Activated naive CD8-positive, alpha-beta T cell (primary cell): ENCODE results near the gene TBC1D22A.

Experiments
- H3K27ac Mint-ChIP-seq: one replicate; pipeline ENCODE4 v1.8.0; 2021; ENCODE audit warnings: mixed read lengths
- H3K27me3 Mint-ChIP-seq: one replicate; pipeline ENCODE4 v1.8.0; 2021; ENCODE audit warnings: mixed read lengths
- H3K36me3 Mint-ChIP-seq: one replicate; pipeline ENCODE4 v1.8.0; 2021; ENCODE audit warnings: mixed read lengths
- H3K4me1 Mint-ChIP-seq: one replicate; pipeline ENCODE4 v1.8.0; 2021; ENCODE audit warnings: low read depth, mixed read lengths
- H3K4me3 Mint-ChIP-seq: one replicate; pipeline ENCODE4 v1.8.0; 2021; ENCODE audit warnings: mild to moderate bottlenecking, mixed read lengths
- H3K9me3 Mint-ChIP-seq: one replicate; pipeline ENCODE4 v1.8.0; 2021; ENCODE audit warnings: low read depth, mixed read lengths

Gene TBC1D22A

GRCh38 chr22:47071807-47072641, 309.6 kb downstream of the TBC1D22A start:
- Mint-ChIP-seq H3K4me1 (peaks cover 15% of the 10 kb centered on the region), H3K4me3 (no peak overlapping the region), H3K27me3 (no peaks in the 10 kb centered on the region), H3K36me3 (peaks cover 17% of the 10 kb centered on the region), H3K27ac (no peak overlapping the region), H3K9me3 (peaks cover 6% of the 10 kb centered on the region)

- Mint-ChIP-seq H3K4me3 (no peak overlapping the region), H3K27ac (no peak overlapping the region), H3K9me3 (peaks cover 6% of the 10 kb centered on the region), H3K4me1 (peaks cover 11% of the 10 kb centered on the region), H3K36me3 (peaks cover 17% of the 10 kb centered on the region), H3K27me3 (no peaks in the 10 kb centered on the region)
Measured at GRCh38 chr22:47072642-47072967, 310.2 kb downstream of the TBC1D22A start.

- H3K4me1 Mint-ChIP-seq = peaks cover 7% of the 10 kb centered on the region
- H3K27ac Mint-ChIP-seq = no peak overlapping the region
- peaks cover 6% of the 10 kb centered on the region for H3K9me3 Mint-ChIP-seq
- no peaks in the 10 kb centered on the region for H3K27me3 Mint-ChIP-seq
- H3K36me3 Mint-ChIP-seq = peaks cover 20% of the 10 kb centered on the region
- H3K4me3 Mint-ChIP-seq = no peak overlapping the region
Measured at GRCh38 chr22:47073075-47073474, 310.6 kb downstream of the TBC1D22A start.

- H3K4me3 Mint-ChIP-seq = no peak overlapping the region
- no peak overlapping the region for H3K27ac Mint-ChIP-seq
- peaks cover 23% of the 10 kb centered on the region for H3K36me3 Mint-ChIP-seq
- H3K4me1 Mint-ChIP-seq = no peaks in the 10 kb centered on the region
- H3K9me3 Mint-ChIP-seq = peaks cover 6% of the 10 kb centered on the region
- H3K27me3 Mint-ChIP-seq = no peaks in the 10 kb centered on the region
Measured at GRCh38 chr22:47074105-47074504, 311.7 kb downstream of the TBC1D22A start.

- Mint-ChIP-seq H3K4me3 (no peak overlapping the region), H3K9me3 (peaks cover 6% of the 10 kb centered on the region), H3K4me1 (no peaks in the 10 kb centered on the region), H3K27me3 (no peaks in the 10 kb centered on the region), H3K36me3 (peaks cover 26% of the 10 kb centered on the region), H3K27ac (no peak overlapping the region)
Measured at GRCh38 chr22:47075568-47075967, 313.1 kb downstream of the TBC1D22A start.

GRCh38 chr22:47076758-47077157, 314.3 kb downstream of the TBC1D22A start:
- no peak overlapping the region for H3K4me3 Mint-ChIP-seq
- no peaks in the 10 kb centered on the region for H3K27me3 Mint-ChIP-seq
- peaks cover 6% of the 10 kb centered on the region for H3K9me3 Mint-ChIP-seq
- no peaks in the 10 kb centered on the region for H3K4me1 Mint-ChIP-seq
- peaks cover 26% of the 10 kb centered on the region for H3K36me3 Mint-ChIP-seq
- no peak overlapping the region for H3K27ac Mint-ChIP-seq

- H3K4me3 Mint-ChIP-seq = no peak overlapping the region
- H3K27me3 Mint-ChIP-seq = no peaks in the 10 kb centered on the region
- no peak overlapping the region for H3K27ac Mint-ChIP-seq
- H3K36me3 Mint-ChIP-seq = peaks cover 17% of the 10 kb centered on the region
- H3K4me1 Mint-ChIP-seq = peaks cover 5% of the 10 kb centered on the region
- H3K9me3 Mint-ChIP-seq = peaks cover 6% of the 10 kb centered on the region
Measured at GRCh38 chr22:47080100-47080499, 317.6 kb downstream of the TBC1D22A start.

- Mint-ChIP-seq H3K4me1 (peaks cover 5% of the 10 kb centered on the region), H3K9me3 (no peaks in the 10 kb centered on the region), H3K36me3 (peaks cover 9% of the 10 kb centered on the region), H3K27me3 (no peaks in the 10 kb centered on the region), H3K4me3 (no peak overlapping the region), H3K27ac (no peak overlapping the region)
Measured at GRCh38 chr22:47082505-47082904, 320.1 kb downstream of the TBC1D22A start.

GRCh38 chr22:47083379-47083986, 321.0 kb downstream of the TBC1D22A start:
- H3K27ac Mint-ChIP-seq = no peak overlapping the region
- H3K4me3 Mint-ChIP-seq = no peak overlapping the region
- peaks cover 11% of the 10 kb centered on the region for H3K4me1 Mint-ChIP-seq
- no peaks in the 10 kb centered on the region for H3K9me3 Mint-ChIP-seq
- no peaks in the 10 kb centered on the region for H3K27me3 Mint-ChIP-seq
- peaks cover 6% of the 10 kb centered on the region for H3K36me3 Mint-ChIP-seq

- Mint-ChIP-seq H3K27ac (no peak overlapping the region), H3K4me1 (peaks cover 18% of the 10 kb centered on the region), H3K4me3 (no peak overlapping the region), H3K9me3 (no peaks in the 10 kb centered on the region), H3K36me3 (peaks cover 4% of the 10 kb centered on the region), H3K27me3 (no peaks in the 10 kb centered on the region)
Measured at GRCh38 chr22:47084226-47084625, 321.8 kb downstream of the TBC1D22A start.

GRCh38 chr22:47086596-47087248, 324.3 kb downstream of the TBC1D22A start:
- H3K4me1 Mint-ChIP-seq = peaks cover 36% of the 10 kb centered on the region
- H3K27me3 Mint-ChIP-seq = no peaks in the 10 kb centered on the region
- H3K27ac Mint-ChIP-seq = no peak overlapping the region
- peaks cover 8% of the 10 kb centered on the region for H3K36me3 Mint-ChIP-seq
- no peak overlapping the region for H3K4me3 Mint-ChIP-seq
- H3K9me3 Mint-ChIP-seq = no peaks in the 10 kb centered on the region

GRCh38 chr22:47088480-47089158, 326.2 kb downstream of the TBC1D22A start:
- Mint-ChIP-seq H3K4me3 (no peak overlapping the region), H3K36me3 (peaks cover 8% of the 10 kb centered on the region), H3K4me1 (peaks cover 32% of the 10 kb centered on the region), H3K9me3 (no peaks in the 10 kb centered on the region), H3K27me3 (no peaks in the 10 kb centered on the region), H3K27ac (no peak overlapping the region)

GRCh38 chr22:47089374-47089773, 326.9 kb downstream of the TBC1D22A start:
- Mint-ChIP-seq H3K9me3 (no peaks in the 10 kb centered on the region), H3K4me3 (peak overlapping the region; percentile 20), H3K27ac (no peak overlapping the region), H3K36me3 (peaks cover 8% of the 10 kb centered on the region), H3K4me1 (peaks cover 31% of the 10 kb centered on the region), H3K27me3 (no peaks in the 10 kb centered on the region)

GRCh38 chr22:47089796-47090460, 327.5 kb downstream of the TBC1D22A start:
- H3K4me3 Mint-ChIP-seq = peak overlapping the region; percentile 77
- no peak overlapping the region for H3K27ac Mint-ChIP-seq
- no peaks in the 10 kb centered on the region for H3K27me3 Mint-ChIP-seq
- H3K9me3 Mint-ChIP-seq = no peaks in the 10 kb centered on the region
- peaks cover 31% of the 10 kb centered on the region for H3K4me1 Mint-ChIP-seq
- peaks cover 8% of the 10 kb centered on the region for H3K36me3 Mint-ChIP-seq
